DMS114 treated with DMSO at 0.1 percent for 48 hours (cell line): ENCODE data around the gene C18orf63.

Experiments
- DNase-seq: peaks from one replicate; lab custom pipeline; 2025; ENCODE audit not compliant: unreplicated experiment; lab: John Stamatoyannopoulos, UW

The C18orf63 gene

GRCh38 chr18:74375999-74376398 is 60.4 kb downstream of the C18orf63 start:
- DNase-seq: no peak

DNA sequence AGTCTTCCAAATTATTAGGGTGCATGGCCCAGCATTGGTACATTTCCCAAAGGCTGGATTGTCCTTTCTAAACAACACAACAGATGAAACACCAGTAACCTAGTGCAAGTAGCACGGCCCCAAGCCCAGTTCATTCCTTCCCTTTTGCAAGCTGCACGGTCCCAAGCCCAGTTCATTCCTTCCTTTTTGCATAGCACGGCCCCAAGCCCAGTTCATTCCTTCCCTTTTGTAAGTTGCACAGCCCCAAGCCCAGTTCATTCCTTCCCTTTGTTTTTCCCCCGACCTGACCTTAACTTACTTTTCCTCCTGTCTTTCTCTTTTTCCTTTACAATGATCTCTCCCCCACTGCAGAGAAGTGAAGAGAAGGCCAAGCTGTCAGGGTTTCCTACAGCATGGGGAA is 60.9 kb downstream of the C18orf63 start:
- DNase-seq: no peak

DNA sequence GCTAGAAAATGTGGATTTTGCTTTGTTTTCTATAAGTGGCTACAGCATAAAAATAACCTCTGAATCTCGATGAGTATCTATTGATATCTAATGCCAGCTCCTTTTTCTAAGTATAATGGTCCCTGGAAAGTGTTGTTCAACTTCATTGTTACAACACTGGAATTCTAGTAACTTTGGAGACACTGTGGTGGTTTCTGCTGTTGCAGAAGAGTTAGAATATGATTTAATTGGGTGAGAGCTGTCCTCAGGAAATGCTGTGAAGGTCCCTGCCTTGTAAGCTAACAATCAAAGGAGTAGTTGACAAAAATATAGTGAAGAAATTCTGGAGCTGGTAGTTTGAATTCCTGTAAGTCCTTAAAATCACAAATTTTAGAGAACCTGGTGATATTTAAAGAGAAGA is 62.1 kb downstream of the C18orf63 start:
- DNase-seq: no peak

DNA sequence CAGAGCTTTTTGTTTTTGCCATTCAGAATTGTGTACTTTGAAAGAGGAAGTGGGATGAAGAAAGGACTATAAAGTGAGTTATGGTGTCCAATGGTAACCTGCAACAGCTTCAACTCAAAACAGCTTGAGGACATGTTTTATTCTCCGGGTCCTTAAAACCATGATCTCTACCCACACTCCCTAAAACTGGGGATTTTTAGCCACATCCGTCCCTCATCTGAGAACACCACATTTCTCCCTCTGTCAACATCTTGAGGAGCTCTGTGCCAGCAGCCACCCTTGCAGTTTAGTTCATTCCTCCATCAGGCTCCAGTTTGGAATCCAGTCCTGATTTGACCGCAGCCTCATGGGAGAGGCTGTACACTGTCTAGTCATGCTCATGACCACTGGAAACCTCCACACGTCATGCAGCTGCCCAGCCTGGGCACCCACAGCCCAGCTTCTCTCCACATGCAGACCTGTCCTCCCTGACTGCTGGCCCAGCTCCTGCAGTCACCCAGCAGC is 62.6 kb downstream of the C18orf63 start:
- no peak for DNase-seq

- DNase-seq: no peak
Measured at GRCh38 chr18:74380916-74381315, 65.3 kb downstream of the C18orf63 start.

GRCh38 chr18:74381621-74382295 is 66.1 kb downstream of the C18orf63 start:
- no peak for DNase-seq

DNA sequence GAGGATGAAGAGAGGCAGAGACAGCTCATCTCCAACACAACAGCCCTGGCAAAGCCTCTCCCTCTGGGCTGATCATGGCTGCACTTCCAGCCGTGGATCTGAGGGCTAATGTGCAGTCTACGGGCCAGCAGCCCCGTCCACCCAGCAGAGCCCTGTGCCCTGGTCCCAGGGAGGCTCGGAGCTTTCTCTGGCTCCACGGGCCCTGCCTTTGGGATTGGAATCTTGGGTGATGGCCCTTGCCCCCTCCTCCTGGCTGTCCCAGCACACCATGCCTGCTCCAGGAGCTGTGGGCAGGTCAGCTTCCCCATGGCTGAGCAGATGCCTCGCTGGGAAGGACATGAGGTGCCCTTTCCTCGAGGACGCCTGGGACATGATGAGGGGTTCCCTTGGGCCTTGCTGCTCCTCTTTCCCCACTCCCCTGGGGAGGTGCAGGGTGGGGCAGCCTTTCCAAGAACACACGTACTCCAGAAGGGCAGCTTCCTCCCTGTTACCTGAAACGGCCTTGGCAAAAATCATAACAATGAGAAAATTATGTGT is 66.9 kb downstream of the C18orf63 start:
- no peak for DNase-seq

GRCh38 chr18:74387383-74387782 is 71.7 kb downstream of the C18orf63 start:
- DNase-seq: no peak

DNA sequence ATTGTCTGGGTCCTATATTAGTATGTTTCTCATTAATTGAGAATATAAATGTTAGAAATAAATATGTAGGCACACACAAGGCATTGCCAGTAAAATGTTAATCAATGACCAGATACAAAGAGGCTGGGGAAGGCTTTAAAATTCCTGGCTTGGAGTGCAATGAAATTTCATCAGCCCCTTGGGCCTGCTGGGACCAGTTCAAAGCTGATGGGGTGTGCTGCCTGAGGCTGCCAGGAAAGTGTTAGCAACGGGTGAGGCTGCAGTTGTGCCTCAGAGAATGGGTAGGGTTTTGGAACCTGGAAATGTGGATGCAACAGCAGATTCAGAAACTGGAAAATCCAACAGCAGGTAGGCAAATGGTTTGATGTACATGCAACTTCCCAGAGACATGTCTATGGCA is 72.6 kb downstream of the C18orf63 start:
- DNase-seq: no peak

DNA sequence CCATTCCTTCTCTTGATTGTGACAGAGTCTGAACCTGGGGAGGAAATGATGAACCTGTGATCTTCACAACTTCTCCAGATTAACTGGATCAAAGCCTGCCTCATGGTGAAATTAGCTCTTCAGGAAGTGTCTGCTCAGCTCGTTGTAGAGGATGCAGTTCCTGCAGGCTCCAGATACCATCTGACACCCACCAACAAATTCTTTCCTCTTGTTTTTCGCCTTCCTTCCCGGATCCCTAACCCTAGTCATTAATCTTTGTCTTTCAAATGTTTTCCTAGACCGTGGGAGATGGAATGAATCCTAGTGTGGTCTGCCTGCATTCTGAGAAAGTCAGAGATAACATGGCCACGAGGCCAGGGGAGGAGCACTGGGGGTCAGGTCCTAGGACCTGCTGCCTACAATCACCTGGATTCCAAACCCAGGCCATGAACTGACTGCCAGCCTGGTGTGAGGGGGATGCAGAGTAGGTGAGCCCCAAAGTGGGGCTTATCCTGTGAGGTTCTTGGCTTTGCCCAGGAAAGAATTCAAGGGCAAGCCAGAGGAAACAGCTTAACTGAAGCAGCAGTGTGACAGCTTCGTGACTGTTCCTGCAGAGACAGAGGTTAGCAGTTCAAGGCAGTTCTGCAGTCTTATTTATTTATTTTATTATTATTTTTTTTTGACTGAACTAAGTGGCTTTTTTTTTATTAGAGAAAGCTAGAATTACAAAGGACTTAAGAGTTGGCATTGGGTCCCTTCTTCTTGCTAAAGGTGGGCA is 73.7 kb downstream of the C18orf63 start:
- DNase-seq: no peak

DNA sequence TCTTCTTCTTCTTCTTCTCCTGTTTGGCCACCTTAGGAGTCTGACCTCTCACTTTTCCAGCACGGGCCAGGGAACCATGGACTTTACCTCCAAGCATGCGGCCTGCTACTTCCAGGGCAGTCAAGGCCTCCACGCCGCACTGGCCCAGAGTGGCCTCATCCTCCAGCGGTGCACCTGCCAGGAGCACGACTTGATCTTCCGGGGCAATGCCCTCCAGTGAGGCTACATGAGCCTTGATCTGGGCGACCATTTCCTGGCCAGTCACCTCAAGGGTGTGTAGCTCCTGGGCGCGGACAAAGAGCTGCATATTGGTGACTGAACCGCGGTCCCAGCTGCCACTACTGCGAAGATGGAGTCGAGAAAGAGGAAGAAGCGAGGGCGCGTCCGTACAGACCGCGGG is 74.4 kb downstream of the C18orf63 start:
- DNase-seq: no peak

DNA sequence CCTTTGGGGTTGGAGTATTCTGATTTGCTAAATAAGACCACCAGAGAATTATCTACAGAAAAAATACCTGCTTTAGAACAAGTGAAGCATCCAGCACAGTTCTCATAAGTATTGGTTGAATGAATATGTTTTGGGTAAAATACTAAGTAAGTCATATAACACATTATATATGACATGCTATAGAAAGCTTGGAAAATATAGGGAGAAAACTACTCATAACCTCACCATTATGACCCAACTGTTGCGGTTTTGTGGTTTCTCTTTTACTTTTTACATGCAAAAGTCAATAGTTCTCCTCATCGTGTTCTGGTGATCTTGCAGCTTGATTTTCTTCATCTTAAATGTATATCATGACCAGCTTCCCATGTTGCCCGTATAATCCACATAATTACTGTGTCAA is 75.3 kb downstream of the C18orf63 start:
- no peak for DNase-seq

DNA sequence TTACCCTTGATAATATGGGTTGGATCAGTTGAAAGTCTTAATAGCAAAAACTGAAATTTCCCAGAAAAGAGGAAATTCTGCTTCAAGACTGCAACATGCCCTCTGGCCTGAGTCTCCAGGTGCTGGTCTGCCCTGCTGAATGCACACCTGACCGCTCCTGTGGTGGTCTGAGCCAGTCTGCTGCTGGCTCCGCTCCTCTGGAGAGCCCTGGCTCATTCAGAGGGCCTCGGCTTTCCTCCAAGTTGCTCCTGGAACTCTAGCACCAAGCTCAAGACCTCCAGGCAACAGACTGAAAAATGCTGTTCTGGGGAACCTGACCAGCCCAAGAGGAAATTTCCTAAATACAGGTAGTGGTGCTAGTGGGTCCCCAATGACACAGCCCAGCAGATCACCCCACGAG is 76.7 kb downstream of the C18orf63 start:
- no peak for DNase-seq

DNA sequence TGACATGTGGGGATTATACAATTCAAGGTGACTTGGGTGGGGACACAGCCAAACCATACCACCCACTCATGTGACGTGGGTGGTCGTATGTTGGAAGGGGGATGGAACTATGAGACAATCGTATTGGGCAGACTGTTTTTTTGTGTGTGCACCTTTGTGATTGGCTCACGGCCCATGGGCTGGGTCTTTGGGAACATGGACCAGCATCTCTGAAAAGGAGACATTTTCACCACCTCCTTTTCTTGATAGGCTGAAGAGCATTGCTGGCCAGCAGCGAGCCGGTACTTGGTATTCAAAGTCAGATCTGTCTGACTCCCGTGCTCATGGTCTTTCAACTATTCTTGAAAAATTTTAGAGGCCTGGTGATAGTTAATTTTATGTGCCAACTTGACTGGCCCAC is 79.4 kb downstream of the C18orf63 start:
- DNase-seq: no peak

- no peak for DNase-seq
Measured at GRCh38 chr18:74395648-74396154, 80.1 kb downstream of the C18orf63 start.

GRCh38 chr18:74396171-74397169 is 80.8 kb downstream of the C18orf63 start:
- DNase-seq: no peak

DNA sequence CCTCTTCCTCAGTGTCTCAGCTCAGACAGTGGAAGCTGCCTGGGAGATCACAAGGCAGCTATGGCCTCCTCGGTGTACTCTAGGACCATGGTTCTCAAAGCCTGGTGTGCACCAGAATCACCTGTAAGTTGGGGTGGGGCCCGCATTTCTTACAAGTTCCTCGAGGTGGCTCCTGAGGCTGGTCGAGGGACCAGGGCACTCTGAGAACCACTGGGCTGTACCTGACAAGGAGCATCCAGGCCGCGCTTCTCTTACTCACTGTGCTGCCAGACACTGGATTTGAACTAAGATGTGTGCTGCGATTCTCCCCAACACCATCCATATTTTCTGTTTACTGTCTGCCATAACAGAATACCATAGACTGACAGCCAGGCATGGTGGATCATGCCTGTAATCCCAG is 81.9 kb downstream of the C18orf63 start:
- DNase-seq: no peak

DNA sequence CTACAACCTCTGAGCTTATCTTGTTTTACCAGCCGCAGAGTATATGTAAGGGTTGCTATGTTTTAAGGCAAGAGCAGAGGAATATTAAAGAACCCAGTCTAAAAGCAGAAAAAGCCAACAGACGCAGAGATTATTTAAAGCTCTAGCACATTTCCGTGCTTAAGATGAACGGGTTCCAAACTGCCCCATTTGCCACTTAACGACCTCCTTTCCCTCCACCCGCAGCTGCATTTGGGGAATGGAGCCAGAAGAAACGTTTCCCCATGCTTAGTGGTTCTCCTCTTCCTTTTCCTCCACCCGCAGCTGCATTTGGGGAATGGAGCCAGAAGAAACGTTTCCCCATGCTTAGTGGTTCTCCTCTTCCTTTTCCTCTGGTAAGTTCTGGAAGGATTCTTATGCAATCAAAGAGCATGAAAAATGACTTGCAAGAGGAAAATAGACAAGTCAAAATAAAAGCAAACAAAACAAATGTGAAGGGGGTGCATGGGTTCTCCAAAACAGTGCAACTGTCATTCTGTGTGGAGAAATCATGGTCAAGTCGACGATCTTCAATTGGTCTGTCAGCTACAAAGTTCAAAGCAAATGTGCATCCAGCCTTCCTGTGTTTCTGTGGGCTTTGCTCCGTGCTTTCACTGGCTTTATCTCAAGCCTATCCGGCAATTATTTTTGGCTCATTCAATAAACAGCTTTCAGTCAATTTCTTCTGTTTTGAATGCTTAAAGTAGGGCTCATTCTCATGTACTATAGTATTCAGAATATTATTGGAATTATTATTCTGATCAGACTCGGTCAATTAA is 83.7 kb downstream of the C18orf63 start:
- no peak for DNase-seq

DNA sequence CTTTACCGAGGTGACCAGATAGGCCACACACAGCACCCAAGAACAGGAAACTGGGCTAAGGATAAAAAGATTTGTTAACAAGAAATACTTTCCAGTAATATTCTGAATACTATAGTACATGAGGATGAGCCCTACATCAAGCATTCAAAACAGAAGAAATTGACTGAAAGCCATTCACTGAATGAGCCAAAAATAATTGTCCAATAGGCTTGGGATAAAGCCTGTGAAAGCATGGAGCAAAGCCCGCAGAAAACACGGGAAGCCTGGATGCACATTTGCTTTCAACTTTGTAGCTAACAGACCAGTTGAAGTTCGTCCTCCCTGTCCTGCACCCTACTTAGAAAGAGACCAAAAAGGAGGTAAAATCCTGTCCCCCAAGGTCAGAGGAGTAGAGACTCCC is 85.2 kb downstream of the C18orf63 start:
- no peak for DNase-seq

GRCh38 chr18:74402806-74403433 is 87.3 kb downstream of the C18orf63 start:
- no peak for DNase-seq
